RWPE2 (cell line): ENCODE data around the gene GABARAP.

ENCODE experiments used
- ATAC-seq: fragments of 200-7000 bp; cut with Tn5 transposase; 3 replicates; pipeline ENCODE4 v1.9.1; 2021; ENCODE audit warnings: low read depth
- DNase-seq: peaks from one replicate; pipeline ENCODE4 v3.0.0-alpha.2; 2020; ENCODE audit warnings: low spot score
- H3K27ac ChIP-seq: fragments of 450-650 bp; 2 replicates; pipeline ENCODE4 v1.5.1; 2017; ENCODE audit warnings: mild to moderate bottlenecking; ENCODE audit not compliant: poor library complexity, severe bottlenecking
- H3K27me3 ChIP-seq: fragments of 250-450 bp; sonication (Bioruptor Pico); 2 replicates; pipeline ENCODE4 v1.5.1; 2021; ENCODE audit warnings: mild to moderate bottlenecking, moderate library complexity; ENCODE audit not compliant: insufficient read depth, poor library complexity, severe bottlenecking
- H3K36me3 ChIP-seq: fragments of 250-450 bp; sonication (Bioruptor Pico); 2 replicates; pipeline ENCODE4 v1.5.1; 2020; ENCODE audit warnings: low read depth, mild to moderate bottlenecking, moderate library complexity
- H3K4me1 ChIP-seq: fragments of 250-450 bp; sonication (Bioruptor Pico); 2 replicates; pipeline ENCODE4 v1.5.1; 2021; ENCODE audit warnings: mild to moderate bottlenecking, moderate library complexity; ENCODE audit not compliant: insufficient read depth, poor library complexity, severe bottlenecking
- H3K4me3 ChIP-seq: fragments of 250-450 bp; sonication (Bioruptor Pico); 2 replicates; pipeline ENCODE4 v1.5.1; 2021; ENCODE audit warnings: mild to moderate bottlenecking, moderate library complexity; ENCODE audit not compliant: severe bottlenecking
- H3K9me3 ChIP-seq: fragments of 250-450 bp; sonication (Bioruptor Pico); 2 replicates; pipeline ENCODE4 v1.5.1; 2021; ENCODE audit warnings: mild to moderate bottlenecking, moderate library complexity; ENCODE audit not compliant: severe bottlenecking
- TF ChIP-seq, protein P1 (sequence below): fragments of 450-650 bp; IDR thresholded peaks from one replicate; pipeline ENCODE4 v1.5.1; 2017; ENCODE audit warnings: mild to moderate bottlenecking, moderate library complexity; ENCODE audit not compliant: poor library complexity, severe bottlenecking

Gene GABARAP

DNA sequence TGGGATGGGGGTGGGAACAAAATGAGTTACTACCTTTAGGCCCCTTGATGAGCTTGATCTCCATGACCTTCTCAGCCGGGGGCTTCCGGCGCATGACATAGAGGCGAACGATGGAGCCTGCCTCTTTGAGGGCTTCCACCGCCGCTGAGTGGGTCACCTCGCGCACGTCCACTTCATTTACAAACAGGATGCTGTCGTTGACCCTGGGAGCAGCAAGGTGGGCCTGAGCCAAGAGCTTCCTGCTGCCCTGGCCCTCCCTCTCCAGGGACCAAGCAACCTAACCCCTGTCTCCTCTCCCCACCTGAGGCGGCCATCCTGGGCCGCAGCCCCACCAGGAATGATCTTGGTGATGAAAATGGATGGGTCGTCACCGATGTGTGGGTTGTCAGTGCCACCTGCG lies 38.9 kb downstream of the GABARAP start:
- Histone ChIP-seq H3K4me3 (no peak overlapping the region), H3K4me1 (no peaks in the 10 kb centered on the region)
- TF ChIP-seq, protein P1, sequence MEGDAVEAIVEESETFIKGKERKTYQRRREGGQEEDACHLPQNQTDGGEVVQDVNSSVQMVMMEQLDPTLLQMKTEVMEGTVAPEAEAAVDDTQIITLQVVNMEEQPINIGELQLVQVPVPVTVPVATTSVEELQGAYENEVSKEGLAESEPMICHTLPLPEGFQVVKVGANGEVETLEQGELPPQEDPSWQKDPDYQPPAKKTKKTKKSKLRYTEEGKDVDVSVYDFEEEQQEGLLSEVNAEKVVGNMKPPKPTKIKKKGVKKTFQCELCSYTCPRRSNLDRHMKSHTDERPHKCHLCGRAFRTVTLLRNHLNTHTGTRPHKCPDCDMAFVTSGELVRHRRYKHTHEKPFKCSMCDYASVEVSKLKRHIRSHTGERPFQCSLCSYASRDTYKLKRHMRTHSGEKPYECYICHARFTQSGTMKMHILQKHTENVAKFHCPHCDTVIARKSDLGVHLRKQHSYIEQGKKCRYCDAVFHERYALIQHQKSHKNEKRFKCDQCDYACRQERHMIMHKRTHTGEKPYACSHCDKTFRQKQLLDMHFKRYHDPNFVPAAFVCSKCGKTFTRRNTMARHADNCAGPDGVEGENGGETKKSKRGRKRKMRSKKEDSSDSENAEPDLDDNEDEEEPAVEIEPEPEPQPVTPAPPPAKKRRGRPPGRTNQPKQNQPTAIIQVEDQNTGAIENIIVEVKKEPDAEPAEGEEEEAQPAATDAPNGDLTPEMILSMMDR: no peak

GRCh38 chr17:7196651-7197401 lies 45.4 kb downstream of the GABARAP start:
- DNase-seq (no peak), ATAC-seq (no peak)
- TF ChIP-seq, protein P1: no peak
- Histone ChIP-seq H3K27me3 (no peaks in the 10 kb centered on the region), H3K9me3 (no peaks in the 10 kb centered on the region), H3K4me1 (no peaks in the 10 kb centered on the region), H3K27ac (no peak overlapping the region), H3K4me3 (no peak overlapping the region), H3K36me3 (peaks cover 23% of the 10 kb centered on the region)

More for the DNA sequence above, 38.9 kb downstream of the GABARAP start:
- DNase-seq: no peak
- no peaks in the 10 kb centered on the region for H3K27me3 ChIP-seq
- no peaks in the 10 kb centered on the region for H3K9me3 ChIP-seq
- no peak overlapping the region for H3K27ac ChIP-seq
- H3K36me3 ChIP-seq: peaks cover 22% of the 10 kb centered on the region
- ATAC-seq: no peak

DNA sequence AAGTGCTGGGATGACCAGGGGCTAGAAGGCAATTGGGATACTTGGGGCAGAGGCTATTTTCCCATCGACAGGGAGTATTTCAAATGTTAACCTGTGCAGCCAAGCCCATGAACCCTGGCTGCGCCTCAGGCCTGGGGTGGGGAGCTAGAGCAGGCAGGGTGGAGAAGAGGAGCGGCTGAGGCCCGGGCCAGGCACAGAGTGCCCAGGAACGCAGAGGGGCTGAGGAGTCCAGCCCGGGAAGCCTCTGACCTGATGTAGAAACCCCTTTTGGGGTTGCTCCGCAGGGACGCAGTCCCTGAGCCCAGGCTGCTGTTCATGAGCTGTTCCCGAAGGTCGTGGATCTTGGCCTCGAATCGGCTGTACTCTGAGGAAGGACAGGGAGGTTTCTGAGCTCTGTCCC lies 46.3 kb downstream of the GABARAP start:
- Histone ChIP-seq H3K4me1 (no peaks in the 10 kb centered on the region), H3K27me3 (no peaks in the 10 kb centered on the region), H3K27ac (no peak overlapping the region), H3K4me3 (no peak overlapping the region), H3K9me3 (no peaks in the 10 kb centered on the region), H3K36me3 (peaks cover 23% of the 10 kb centered on the region)
- TF ChIP-seq, protein P1: no peak
- no peak for ATAC-seq
- DNase-seq: no peak

DNA sequence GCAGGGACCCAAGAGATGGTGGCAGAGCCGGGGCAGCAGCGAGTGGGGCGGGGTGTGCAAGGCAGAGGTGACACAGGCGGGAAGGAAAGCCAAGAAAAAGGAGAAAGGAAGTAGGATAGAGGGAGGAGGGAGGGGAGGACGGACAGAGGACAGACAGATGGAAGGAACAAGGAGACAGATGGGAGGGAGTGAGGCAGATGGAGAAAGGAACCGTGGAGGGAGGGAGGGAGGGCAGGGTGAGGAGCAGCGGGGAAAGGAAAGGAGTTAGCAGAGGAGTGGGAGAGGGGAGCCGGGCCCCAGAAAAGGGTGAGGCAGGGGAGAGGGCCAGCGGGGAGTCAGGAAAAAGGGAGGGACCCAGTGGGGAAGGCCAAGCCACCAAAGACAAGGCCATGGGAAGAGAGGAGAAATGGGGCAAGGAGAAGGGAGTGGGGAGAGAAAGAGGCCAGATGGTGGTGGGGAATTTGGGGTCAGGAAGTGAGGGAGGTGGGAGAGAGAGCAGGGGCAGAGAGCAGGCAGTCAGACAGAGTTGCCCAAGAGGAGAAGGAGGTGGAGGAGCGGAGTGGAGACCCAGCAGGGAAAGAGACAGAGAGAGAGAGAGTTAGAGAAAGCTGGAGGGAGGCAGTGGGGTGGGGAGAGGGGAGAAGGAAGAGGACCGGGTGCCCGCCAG lies 49.8 kb downstream of the GABARAP start:
- peaks cover 23% of the 10 kb centered on the region for H3K36me3 ChIP-seq
- DNase-seq (no peak), ATAC-seq (no peak)
- no peaks in the 10 kb centered on the region for H3K9me3 ChIP-seq
- TF ChIP-seq, protein P1: no peak
- H3K27ac ChIP-seq: no peak overlapping the region
- H3K4me3 ChIP-seq: no peak overlapping the region
- no peaks in the 10 kb centered on the region for H3K27me3 ChIP-seq
- no peaks in the 10 kb centered on the region for H3K4me1 ChIP-seq
